Measurements from ENCODE around the gene SSUH2.

SSUH2 gene

DNA sequence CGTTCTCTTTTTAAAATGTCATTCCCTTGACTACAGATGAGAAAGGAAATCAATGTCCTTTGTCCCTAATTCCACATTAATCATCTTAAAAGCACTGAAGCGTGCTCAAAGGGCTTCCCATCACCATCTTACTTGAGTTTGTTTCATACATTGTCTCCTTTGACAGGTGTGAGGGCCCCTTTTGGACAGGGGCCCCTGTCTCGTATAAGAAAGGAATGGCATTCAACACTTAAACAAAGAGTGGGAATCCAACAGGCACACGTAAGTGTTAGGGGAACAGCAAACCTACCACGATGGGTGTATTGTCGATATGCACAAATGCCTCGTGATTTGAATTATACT is 5.0 kb downstream of the SSUH2 start:
- no peak for DNase-seq

- DNase-seq: no peak
Measured at GRCh38 chr3:8638994-8639658, 5.5 kb downstream of the SSUH2 start.

DNA sequence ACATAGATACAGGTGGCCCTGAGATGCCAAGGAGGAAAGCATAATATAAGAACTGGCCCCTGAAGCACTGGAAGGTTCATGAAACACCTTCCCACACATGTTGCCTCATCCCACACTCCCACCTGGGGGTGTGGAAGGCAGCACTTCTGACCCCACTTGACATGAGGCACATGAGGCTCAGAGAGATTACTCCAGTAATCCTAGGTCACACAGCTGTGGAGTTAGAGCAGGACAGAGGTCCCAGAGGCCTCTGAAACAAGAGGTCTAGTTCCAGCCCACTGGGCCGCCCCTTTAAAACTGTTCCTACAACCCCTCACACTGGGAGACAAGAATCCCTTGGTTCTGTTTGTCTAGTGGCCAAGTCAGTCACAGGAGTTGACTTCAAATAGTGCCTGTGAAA is 7.2 kb downstream of the SSUH2 start:
- DNase-seq: no peak

GRCh38 chr3:8635631-8636030 is 9.0 kb downstream of the SSUH2 start:
- DNase-seq: no peak

DNA sequence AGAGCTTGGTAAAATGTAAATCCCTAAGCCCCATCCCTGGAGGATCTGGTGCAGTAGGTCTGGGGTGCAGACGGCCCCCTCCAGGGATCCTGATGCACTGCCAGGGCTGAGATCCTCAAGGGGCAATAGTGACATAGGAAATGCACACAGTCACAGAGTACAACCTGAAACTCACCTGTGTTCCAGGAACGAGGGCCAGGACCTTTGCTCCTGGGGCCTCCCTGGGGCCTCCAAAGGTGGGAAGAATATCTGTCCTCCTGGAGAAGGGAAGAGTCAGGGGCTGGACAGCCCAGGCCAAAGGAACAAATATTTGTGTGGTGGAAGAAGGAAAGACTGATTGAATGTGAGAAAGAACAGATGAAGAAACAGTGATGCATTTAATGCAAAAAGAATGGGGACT is 9.5 kb downstream of the SSUH2 start:
- DNase-seq: no peak

DNA sequence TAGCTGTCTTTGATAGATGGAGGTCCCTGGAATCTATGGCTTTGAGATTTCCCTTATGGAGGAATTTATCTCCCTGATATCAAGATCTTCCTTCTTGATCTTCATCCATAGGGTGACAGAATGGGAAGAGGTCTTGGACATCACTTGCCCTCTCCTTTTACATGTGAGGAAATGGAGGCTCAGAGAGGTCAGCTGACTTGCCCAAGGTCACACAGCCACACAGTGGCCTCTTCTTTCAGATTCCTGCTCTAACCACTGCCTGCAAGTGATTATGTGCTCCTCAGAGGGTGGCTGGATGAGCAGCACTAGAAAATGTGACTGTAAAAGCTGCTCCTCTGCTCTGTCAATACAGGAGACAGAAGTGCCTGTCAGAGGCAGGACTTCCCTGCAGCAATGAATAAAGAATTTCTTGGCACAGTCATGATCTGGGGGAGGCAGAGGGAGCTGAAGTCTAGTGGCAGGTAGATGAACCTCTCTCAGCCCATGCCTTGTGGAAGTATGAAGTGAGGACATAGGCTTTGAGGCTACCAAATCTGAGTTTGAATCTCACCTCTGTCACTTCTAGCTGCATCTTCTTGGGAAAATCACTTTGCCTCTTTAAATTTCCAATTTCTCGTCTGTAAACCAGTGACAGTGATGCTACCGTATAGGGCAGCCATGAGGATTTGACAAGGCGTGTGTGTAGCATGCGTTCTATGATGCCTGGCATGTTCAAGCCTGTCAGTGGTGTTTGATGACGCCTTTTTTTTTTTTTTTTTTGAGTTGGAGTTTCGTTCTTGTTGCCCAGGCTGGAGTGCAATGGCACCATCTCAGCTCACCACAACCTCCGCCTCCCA is 12.0 kb downstream of the SSUH2 start:
- DNase-seq: no peak

GRCh38 chr3:8631661-8632060 is 12.9 kb downstream of the SSUH2 start:
- DNase-seq: no peak

GRCh38 chr3:8629151-8630021 is 15.2 kb downstream of the SSUH2 start:
- peak in 1 of 2 experiments; percentile 3 for DNase-seq

GRCh38 chr3:8627949-8628348 is 16.6 kb downstream of the SSUH2 start:
- DNase-seq: no peak

GRCh38 chr3:8627201-8627940 is 17.2 kb downstream of the SSUH2 start:
- DNase-seq: no peak

GRCh38 chr3:8625991-8626390 is 18.6 kb downstream of the SSUH2 start:
- DNase-seq: no peak

- DNase-seq: no peak
Measured at GRCh38 chr3:8624612-8625011, 20.0 kb downstream of the SSUH2 start.

GRCh38 chr3:8623741-8624140 is 20.9 kb downstream of the SSUH2 start:
- no peak for DNase-seq

- DNase-seq: peak; percentile 67 to 76
Measured at GRCh38 chr3:8622873-8623691, 21.5 kb downstream of the SSUH2 start.

- DNase-seq: no peak
Measured at GRCh38 chr3:8621872-8622271, 22.7 kb downstream of the SSUH2 start.

GRCh38 chr3:8621141-8621540 is 23.5 kb downstream of the SSUH2 start:
- DNase-seq: no peak

- no peak for DNase-seq
Measured at GRCh38 chr3:8619548-8619947, 25.1 kb downstream of the SSUH2 start.

DNA sequence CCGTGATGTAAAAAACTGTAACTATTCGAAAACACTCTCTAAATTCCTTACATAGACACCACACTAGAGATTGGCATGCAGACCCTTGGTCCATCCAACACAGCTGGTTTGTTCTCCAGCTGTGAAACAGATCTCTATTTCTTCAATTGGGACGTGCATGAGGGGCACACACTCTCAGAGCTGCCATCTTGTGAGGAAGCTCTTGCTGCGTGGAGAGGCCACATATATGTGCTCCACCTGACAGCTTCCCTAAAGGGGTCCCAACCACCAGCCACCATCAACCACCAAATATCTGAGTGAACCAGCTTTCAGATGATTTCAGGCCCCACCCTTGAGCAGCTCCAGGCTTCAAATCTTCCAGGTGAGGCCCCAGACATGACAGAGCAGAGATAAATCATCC is 25.6 kb downstream of the SSUH2 start:
- DNase-seq: no peak

- no peak for DNase-seq
Measured at GRCh38 chr3:8617921-8618320, 26.7 kb downstream of the SSUH2 start.

DNA sequence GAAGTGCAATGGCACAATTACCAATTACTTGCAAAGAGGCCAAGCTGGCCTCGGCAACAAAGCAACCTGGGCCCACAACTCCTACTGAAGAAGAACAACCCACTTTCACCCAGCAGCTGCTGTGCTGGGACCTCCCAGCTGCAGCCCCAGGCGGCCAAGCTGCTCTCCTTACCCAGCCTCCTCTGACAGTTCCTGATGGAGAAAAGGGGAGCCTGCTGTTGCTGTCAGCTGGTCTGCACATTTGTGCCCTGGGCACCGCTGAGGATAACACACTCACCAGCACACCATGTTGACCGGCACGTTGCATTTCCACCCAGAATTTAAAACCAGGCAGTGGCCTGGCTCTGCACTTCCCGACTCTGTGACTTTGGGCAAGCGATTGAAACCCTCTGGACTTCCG is 33.6 kb downstream of the SSUH2 start:
- DNase-seq: no peak

DNA sequence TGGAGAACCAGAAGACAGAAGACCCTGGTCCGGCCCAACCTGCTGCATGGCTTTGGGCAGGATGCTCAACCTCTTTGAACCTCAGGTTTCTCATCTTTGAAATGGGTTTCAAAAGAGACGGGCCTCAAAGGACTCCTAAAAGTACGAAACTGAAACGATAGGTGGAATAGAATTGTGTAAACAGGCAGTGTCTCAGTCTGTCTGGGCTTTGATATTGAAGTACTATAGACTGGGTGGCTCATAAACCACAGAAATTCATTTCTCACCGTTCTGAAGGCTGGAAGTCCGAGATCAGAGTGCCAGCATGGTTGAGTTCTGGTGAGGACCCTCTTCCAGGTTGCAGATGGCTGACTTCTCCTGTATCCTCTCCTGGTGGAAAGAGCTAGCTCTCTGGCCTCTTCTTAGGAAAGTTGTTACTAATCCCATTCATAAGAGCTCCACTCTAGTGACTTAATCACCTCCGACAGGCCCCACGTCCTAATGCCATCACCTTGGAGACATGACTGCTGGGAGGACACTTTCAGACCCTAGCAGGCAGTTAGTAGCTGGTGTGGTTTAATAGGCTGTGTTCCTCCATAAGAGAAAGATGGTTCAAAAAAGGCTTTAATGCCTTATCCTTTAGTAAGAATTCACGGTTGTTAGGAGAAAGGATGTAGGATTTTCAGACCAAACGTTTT is 35.7 kb downstream of the SSUH2 start:
- DNase-seq: no peak
